ENCODE data around the gene CABLES2.

The CABLES2 gene

GRCh38 chr20:62417981-62418708, 11.1 kb upstream of the CABLES2 start:
- no peak for DNase-seq

GRCh38 chr20:62416651-62417637, 9.9 kb upstream of the CABLES2 start:
- no peak for DNase-seq

GRCh38 chr20:62415354-62416111, 8.4 kb upstream of the CABLES2 start:
- DNase-seq: no peak

GRCh38 chr20:62413896-62414481, 6.9 kb upstream of the CABLES2 start:
- DNase-seq: no peak

GRCh38 chr20:62413025-62413570, 6.0 kb upstream of the CABLES2 start:
- no peak for DNase-seq

- no peak for DNase-seq
These were observed 5.3 kb upstream of the CABLES2 start for GRCh38 chr20:62412194-62413024.

- DNase-seq: no peak
These were observed 4.6 kb upstream of the CABLES2 start for GRCh38 chr20:62411479-62412193.

- no peak for DNase-seq
These were observed 3.8 kb upstream of the CABLES2 start for GRCh38 chr20:62410746-62411478.

GRCh38 chr20:62409931-62410745, 3.1 kb upstream of the CABLES2 start:
- DNase-seq: no peak

GRCh38 chr20:62409086-62409853, 2.2 kb upstream of the CABLES2 start:
- no peak for DNase-seq

GRCh38 chr20:62408640-62409039, 1.6 kb upstream of the CABLES2 start:
- DNase-seq: no peak

- DNase-seq: no peak
These were observed 970 bp upstream of the CABLES2 start for GRCh38 chr20:62408055-62408454.

- no peak for DNase-seq
These were observed 379 bp downstream of the CABLES2 start for GRCh38 chr20:62406635-62407176.

- DNase-seq: no peak
These were observed 1.0 kb downstream of the CABLES2 start for GRCh38 chr20:62405981-62406513.

- DNase-seq: no peak
These were observed 1.7 kb downstream of the CABLES2 start for GRCh38 chr20:62405108-62405980.

GRCh38 chr20:62404761-62405107, 2.4 kb downstream of the CABLES2 start:
- no peak for DNase-seq
